ENCODE measurements around the gene HNRNPUL2. TPM values are rescaled to one million over a fixed set of nuclear protein-coding genes. Genes with fewer than 3 reads are reported as not detected.

The HNRNPUL2 gene
- total and polyA plus RNA-seq, 9 of the 15 experiments (the other 6 are each of a cell fraction or from before 2014, with no cell fraction given), result 0.89 to 44.3 (median 15.2) TPM

GRCh38 chr11:62687508-62688396 lies 39.5 kb downstream of the HNRNPUL2 start (continued):
- TF ChIP-seq BRF2 (IDR thresholded peaks at IDR 0.05; ENCODE audit: borderline replicate concordance, insufficient read depth, insufficient read length), result no peak
- TF ChIP-seq POLR2G (IDR thresholded peaks at IDR 0.05; ENCODE audit: low read depth, low read length), result peak; percentile 69

GRCh38 chr11:62682518-62682917 lies 44.7 kb downstream of the HNRNPUL2 start:
- Histone ChIP-seq H4K20me1 (replicated peaks; ENCODE audit: control insufficient read depth, insufficient read depth, low read length) (no peaks in the 10 kb centered on the region), H3K9me1 (ENCODE audit: control insufficient read depth, insufficient read depth, low read length) (no peaks in the 10 kb centered on the region), H3K4me2 (ENCODE audit: insufficient read depth, low read length) (no peak overlapping the region), H3K36me3 (ENCODE audit: control insufficient read depth, insufficient read depth, low read length) (peaks cover 8% of the 10 kb centered on the region), H2AFZ (ENCODE audit: low read depth, low read length) (peak overlapping the region; percentile 71), H3K4me3 (no peak overlapping the region), H3K27me3 (ENCODE audit: control insufficient read depth in 2 of 2, insufficient read depth in 2 of 2, low read length in 2 of 2) (no peaks in the 10 kb centered on the region), H3K9ac (ENCODE audit: insufficient read depth in 1 of 2, low read depth in 2 of 2, low read length in 2 of 2) (peak overlapping the region in 1 of 2 experiments; percentile 41; a peak in 1 of 4 replicates), H3K79me2 (ENCODE audit: control insufficient read depth, insufficient read depth, low read length) (peaks cover 19% of the 10 kb centered on the region), H3K27ac (ENCODE audit: extremely low read depth, low read depth, low read length) (peak overlapping the region; percentile 67), H3K4me1 (replicated peaks in 1 of 2; ENCODE audit: control insufficient read depth in 2 of 2, insufficient read depth in 2 of 2, low read length in 2 of 2) (peaks cover 16 to 34% of the 10 kb centered on the region in 2 experiments; a peak in 4 of 5 replicates), H3K9me3 (replicated peaks; ENCODE audit: control insufficient read depth, insufficient read depth, low read depth, low read length) (no peaks in the 10 kb centered on the region)
- ATAC-seq, result no peak
- BruUV-seq (replicated peaks), result no TSS peak
- FAIRE-seq, result no peak
- CTCF ChIA-PET (ENCODE audit: low intra/inter-chr PET ratio), result no interaction called here
- no peak for DNase-seq (ENCODE audit: extremely low read depth in 1 of 4, low spot score in 3 of 4)
- intact Hi-C loops (cut with micrococcal nuclease), result loop anchor here (5.0 kb wide), 2 partner anchors 200 to 300 kb away; partner anchors contain the start of gene SLC3A2
- in situ Hi-C loops (cut with MboI), result no loop called here
- WGBS (ENCODE audit: insufficient coverage, low coverage, missing lambda C conversion rate), result 79% methylated on average over 7 of the region's 7 CpGs
- TF ChIP-seq PRMT5 (CRISPR knock-in tag; IDR thresholded peaks at IDR 0.05) (no peak), ZBTB33 (CRISPR knock-in tag; IDR thresholded peaks at IDR 0.05) (peak; percentile 40; the same call in 1 of the 2 replicates)
- POLR2A ChIA-PET, result interaction anchor here (0.5 to 2.9 kb wide), 4 partner anchors 10 to 91 kb away, joined by 3 to 17 read pairs (median 6); partner anchors contain the start of genes C11orf98, CSKMT, LBHD1 and TUT1
